GM08714 (cell line): ENCODE results near the gene MIPOL1.

ENCODE experiments used
- H3K4me3 ChIP-seq: fragments of 200-500 bp; sonication (Bioruptor generic); 2 replicates; pipeline ENCODE4 v1.5.1; 2014; ENCODE audit warnings: mild to moderate bottlenecking, low read length, inconsistent platforms
- ZNF274 ChIP-seq: IDR thresholded peaks from 2 replicates; pipeline ENCODE4 v1.6.1; 2012; ENCODE audit warnings: mild to moderate bottlenecking, low read depth, low read length

Gene MIPOL1

GRCh38 chr14:37584211-37585100 lies 386.7 kb downstream of the MIPOL1 start:
- H3K4me3 ChIP-seq: no peak overlapping the region
- TF ChIP-seq ZNF274: no peak

- no peak overlapping the region for H3K4me3 ChIP-seq
- no peak for TF ChIP-seq ZNF274
These were observed 387.4 kb downstream of the MIPOL1 start for GRCh38 chr14:37585101-37585511.

GRCh38 chr14:37585971-37586796 lies 388.4 kb downstream of the MIPOL1 start:
- no peak for TF ChIP-seq ZNF274
- no peak overlapping the region for H3K4me3 ChIP-seq

GRCh38 chr14:37586797-37587130 lies 389.0 kb downstream of the MIPOL1 start:
- no peak overlapping the region for H3K4me3 ChIP-seq
- no peak for TF ChIP-seq ZNF274

- TF ChIP-seq ZNF274: no peak
- H3K4me3 ChIP-seq: no peak overlapping the region
These were observed 389.5 kb downstream of the MIPOL1 start for GRCh38 chr14:37587131-37587803.

GRCh38 chr14:37587881-37588666 lies 390.3 kb downstream of the MIPOL1 start:
- TF ChIP-seq ZNF274: no peak
- H3K4me3 ChIP-seq: no peak overlapping the region

GRCh38 chr14:37588667-37588955 lies 390.9 kb downstream of the MIPOL1 start:
- TF ChIP-seq ZNF274: no peak
- no peak overlapping the region for H3K4me3 ChIP-seq

GRCh38 chr14:37588956-37589714 lies 391.4 kb downstream of the MIPOL1 start:
- H3K4me3 ChIP-seq: no peak overlapping the region; the same call in 1 of the 2 replicates

GRCh38 chr14:37589715-37590427 lies 392.1 kb downstream of the MIPOL1 start:
- H3K4me3 ChIP-seq: no peak overlapping the region; the same call in 1 of the 2 replicates
- no peak for TF ChIP-seq ZNF274

More at GRCh38 chr14:37588956-37589714, 391.4 kb downstream of the MIPOL1 start:
- TF ChIP-seq ZNF274: no peak

- TF ChIP-seq ZNF274: no peak
- H3K4me3 ChIP-seq: no peak overlapping the region; the same call in 1 of the 2 replicates
These were observed 392.8 kb downstream of the MIPOL1 start for GRCh38 chr14:37590428-37591139.

- H3K4me3 ChIP-seq: no peak overlapping the region; the same call in 1 of the 2 replicates
- no peak for TF ChIP-seq ZNF274
These were observed 393.7 kb downstream of the MIPOL1 start for GRCh38 chr14:37591311-37591940.
